GM13977 (cell line): ENCODE results near the gene ALK.
A peak's percentile ranks its signal among the peaks of the same experiment; 100 is the strongest.

Experiments used
- DNase-seq: peaks from one replicate; pipeline ENCODE4 v3.0.0; 2012; ENCODE audit warnings: low spot score
- in situ Hi-C: fragments of 300-500 bp; cut with MboI; formaldehyde crosslinking; loops from one replicate; pipeline ENCODE4 v1.12.0; 2022; ENCODE audit warnings: low sequenced_read_pairs, low pct_unique_long_range_greater_than_20kb, mixed read lengths, inconsistent platforms; ENCODE audit not compliant: unreplicated experiment
- TF ChIP-seq, protein P1 (sequence below): IDR thresholded peaks from 2 replicates; pipeline ENCODE4 v1.5.1; 2012; ENCODE audit warnings: mild to moderate bottlenecking, control low read depth; ENCODE audit not compliant: insufficient read depth; ENCODE audit errors: extremely low read depth, missing control alignments

Gene ALK

DNA sequence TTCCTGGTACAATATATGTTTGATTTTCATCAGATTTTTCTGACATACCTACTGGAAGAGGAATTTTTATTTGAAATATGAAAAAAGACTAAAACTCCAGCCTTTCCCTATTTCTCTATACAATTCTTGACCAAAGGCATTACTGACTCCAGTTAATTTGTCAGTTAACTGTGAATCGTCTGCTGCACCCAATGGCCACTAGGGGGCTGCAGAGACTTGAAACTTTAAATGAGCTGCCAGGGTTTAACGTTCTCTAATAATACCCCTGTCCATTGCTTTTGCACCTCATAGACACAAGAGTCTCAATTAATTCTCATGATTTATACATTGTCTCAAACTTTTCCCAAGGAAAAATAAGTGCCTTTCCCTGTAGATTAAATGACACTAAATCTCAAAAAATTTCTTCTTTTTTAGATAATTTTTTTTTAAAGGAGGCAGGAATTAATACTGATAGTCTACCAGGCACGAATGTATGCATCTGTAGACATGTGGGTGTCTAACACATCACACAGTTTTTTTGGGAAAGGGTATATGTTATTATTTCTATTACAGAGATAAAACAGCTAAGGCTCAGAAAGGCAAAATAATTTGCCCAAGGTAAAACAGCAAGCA, 1.8 kb upstream of the ALK start:
- in situ Hi-C loops, result no loop called here
- TF ChIP-seq, protein P1, sequence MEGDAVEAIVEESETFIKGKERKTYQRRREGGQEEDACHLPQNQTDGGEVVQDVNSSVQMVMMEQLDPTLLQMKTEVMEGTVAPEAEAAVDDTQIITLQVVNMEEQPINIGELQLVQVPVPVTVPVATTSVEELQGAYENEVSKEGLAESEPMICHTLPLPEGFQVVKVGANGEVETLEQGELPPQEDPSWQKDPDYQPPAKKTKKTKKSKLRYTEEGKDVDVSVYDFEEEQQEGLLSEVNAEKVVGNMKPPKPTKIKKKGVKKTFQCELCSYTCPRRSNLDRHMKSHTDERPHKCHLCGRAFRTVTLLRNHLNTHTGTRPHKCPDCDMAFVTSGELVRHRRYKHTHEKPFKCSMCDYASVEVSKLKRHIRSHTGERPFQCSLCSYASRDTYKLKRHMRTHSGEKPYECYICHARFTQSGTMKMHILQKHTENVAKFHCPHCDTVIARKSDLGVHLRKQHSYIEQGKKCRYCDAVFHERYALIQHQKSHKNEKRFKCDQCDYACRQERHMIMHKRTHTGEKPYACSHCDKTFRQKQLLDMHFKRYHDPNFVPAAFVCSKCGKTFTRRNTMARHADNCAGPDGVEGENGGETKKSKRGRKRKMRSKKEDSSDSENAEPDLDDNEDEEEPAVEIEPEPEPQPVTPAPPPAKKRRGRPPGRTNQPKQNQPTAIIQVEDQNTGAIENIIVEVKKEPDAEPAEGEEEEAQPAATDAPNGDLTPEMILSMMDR, result peak; percentile 98
- DNase-seq, result peak; percentile 79

DNA sequence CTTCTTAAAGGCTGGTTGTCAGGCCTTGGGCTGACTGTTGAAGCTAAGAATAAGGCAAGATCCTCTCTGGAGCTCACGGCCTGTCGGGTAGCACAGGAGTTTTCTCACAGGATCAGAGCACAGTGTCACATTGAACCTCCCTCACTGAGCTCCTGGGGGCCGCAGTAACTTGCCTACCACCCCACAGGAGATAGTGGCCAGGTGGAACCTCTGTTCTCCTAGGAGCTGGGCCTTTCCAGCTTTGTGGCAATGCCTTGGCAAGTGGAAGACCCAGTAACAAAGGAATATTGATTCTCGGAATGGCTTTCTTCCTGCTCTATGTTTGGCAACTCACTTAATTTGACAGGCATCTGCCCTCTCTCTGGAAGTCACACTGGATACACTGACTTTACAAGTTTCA, 1.2 kb upstream of the ALK start:
- TF ChIP-seq, protein P1, result no peak
- in situ Hi-C loops, result no loop called here
- DNase-seq, result no peak

DNA sequence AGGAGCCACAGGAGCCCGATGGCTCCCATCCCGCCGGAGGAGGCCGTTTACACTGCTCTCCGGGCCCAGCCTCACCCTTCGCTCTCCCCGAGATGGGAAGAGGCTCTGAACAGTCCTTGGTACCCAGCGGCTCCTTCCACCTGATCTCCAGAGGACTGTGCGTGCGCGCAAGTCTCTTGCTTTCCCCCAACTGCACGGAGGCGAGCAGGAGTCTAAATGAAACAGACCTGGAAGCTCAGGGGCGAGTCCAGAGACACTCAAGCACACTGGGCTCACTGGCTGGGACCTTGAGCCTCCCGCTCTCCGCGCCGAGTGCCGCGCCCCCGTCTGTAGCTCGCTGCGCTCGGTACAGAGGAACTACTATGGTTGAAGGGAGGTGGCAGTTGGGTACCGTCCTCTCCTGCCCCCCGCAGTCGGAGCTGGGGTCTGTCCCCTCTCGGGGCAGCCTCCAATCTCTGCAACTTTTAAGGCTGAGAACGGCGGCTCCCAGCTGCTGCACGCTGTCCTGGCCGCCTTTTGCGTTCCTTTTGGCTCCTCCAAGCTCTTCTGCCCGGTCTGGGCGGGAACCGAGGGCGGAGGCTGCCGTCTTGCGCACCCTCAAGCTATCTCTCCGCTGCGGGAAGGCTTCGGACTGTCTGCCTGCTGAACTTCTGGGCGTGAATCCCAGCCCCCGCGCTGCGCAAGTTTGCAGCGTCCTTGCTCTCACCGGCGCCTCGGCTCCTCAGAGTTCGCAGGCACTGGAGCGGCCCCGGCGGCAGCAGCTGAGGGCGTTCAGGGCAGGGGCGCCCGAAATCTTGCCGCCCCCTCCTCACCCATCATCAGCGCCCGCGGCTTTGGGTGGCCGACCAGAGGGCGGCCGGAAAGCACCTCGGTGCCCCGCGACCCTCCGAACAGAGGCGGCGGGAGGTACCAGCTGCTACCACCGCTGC, 491 bp downstream of the ALK start:
- TF ChIP-seq, protein P1, result no peak
- peak; percentile 43 for DNase-seq
- in situ Hi-C loops, result no loop called here

DNA sequence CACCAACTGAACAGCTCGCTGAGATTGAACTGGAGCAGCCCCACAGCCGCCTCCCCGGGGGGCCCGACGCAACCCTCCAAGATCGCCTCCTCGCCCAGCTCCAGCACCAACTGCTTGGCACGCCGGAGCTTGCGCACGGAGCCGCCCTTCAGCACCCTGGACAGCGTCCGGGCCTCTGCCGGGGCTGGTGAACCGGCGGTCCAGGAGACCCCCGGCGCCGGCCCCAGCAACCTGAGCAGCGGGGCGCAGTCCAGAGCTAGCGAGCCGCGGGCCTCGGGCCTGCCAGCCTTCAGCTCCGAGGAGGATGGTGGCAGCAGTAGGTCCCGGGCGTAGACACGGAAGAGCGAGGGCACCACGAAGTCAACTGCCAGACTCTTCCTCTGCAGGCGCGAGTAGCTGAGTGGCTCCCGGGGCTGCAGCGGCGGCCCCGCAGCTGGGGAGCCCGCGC, 1.2 kb downstream of the ALK start:
- in situ Hi-C loops, result no loop called here
- TF ChIP-seq, protein P1, result no peak
- peak; percentile 55 for DNase-seq

DNA sequence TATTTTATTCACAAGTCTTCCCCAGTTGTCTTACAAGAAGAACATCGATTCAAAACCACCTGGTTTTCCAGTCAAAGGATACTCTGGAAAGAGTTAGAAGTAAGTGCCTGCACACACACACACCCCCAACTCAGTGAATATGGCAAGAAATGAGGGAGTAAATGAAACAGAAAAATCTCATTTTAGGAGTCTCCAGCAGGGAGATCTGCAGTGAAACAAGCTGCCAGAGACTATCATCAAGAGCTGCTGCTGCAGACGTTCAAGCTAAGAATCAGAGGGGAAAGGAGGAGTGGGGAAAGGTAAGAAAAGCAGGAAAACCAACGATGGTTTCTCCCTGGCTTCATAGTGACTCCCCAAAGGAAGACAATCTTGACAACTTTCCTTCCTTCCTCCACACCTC, 2.4 kb downstream of the ALK start:
- in situ Hi-C loops, result no loop called here
- TF ChIP-seq, protein P1, result no peak
- no peak for DNase-seq

DNA sequence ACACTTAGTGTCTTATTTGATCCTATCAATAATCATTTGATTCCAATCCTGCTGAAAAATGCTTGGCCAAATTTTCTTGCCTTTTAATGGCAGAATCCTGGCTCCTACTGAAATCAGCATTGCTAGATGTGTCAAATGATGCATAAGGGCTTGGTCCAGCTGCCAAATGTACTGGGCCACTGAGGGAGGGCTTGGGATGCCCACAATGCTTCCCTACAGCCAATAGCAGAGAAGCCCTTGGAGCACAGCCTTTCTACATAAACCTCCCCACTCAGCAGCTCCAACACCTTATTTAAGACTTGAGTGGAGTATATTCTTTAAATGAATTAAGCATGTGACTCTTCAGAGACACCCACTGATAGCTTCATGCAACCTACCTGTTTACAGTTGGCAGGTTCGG, 3.6 kb downstream of the ALK start:
- TF ChIP-seq, protein P1, result no peak
- no peak for DNase-seq
- in situ Hi-C loops, result no loop called here
